ENCODE data around the gene SCML1. TPM values are rescaled to one million over a fixed set of nuclear protein-coding genes. Genes with fewer than 3 reads are reported as not detected.

SCML1 gene
- polyA plus RNA-seq, 1 of the 3 experiments (the other 2 are of a cell fraction): 10.7 TPM

DNA sequence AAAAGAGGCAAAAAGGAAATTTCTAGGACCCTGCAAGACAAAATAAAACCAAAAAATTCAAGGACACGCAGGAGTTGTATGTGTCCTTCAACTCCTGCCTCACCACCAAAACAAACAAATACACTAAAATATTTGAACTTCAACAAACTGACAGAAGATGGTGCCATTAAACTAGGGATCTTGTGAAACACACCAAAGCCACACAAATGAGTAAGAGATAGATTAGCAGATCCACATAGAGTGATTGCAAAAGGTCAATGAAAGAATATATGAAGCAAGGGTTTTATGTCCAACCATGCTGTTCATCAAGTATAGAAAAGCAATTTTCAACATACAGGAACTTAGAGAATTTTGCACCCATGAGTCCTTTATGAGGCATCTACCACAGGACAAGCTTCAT lies 40.1 kb upstream of the SCML1 start:
- Histone ChIP-seq H3K27ac (ENCODE audit: low read depth in 2 of 2, low read length in 1 of 2) (no peak overlapping the region), H3K27me3 (ENCODE audit: insufficient read depth) (no peaks in the 10 kb centered on the region), H3K79me2 (ENCODE audit: insufficient read depth) (no peaks in the 10 kb centered on the region), H2AFZ (ENCODE audit: low read depth) (no peak overlapping the region), H3K9ac (no peak overlapping the region), H3K36me3 (replicated peaks in 1 of 2; ENCODE audit: control insufficient read depth in 1 of 2, insufficient read depth in 2 of 2, low read length in 1 of 2) (no peaks in the 10 kb centered on the region), H3F3A (replicated peaks; ENCODE audit: insufficient read depth) (no peaks in the 10 kb centered on the region), H3K4me3 (ENCODE audit: low read depth in 2 of 2, low read length in 1 of 2) (no peak overlapping the region), H4K20me1 (ENCODE audit: insufficient read depth) (no peaks in the 10 kb centered on the region), H3K9me2 (no peaks in the 10 kb centered on the region), H3K9me3 (no peaks in the 10 kb centered on the region), H3K4me1 (ENCODE audit: control insufficient read depth in 1 of 2, insufficient read depth in 2 of 2, low read depth in 1 of 2, low read length in 1 of 2) (peaks cover 0 to 3% of the 10 kb centered on the region in 2 experiments; a peak in 1 of 4 replicates), H3K4me2 (no peak overlapping the region)
- peak; percentile 56 for TF ChIP-seq RAD21 (IDR thresholded peaks at IDR 0.05; ENCODE audit: low read length)
- TF ChIP-seq SMC3 (IDR thresholded peaks at IDR 0.05; ENCODE audit: low read depth, low read length): peak; percentile 10; the same call in 1 of the 2 replicates
- TF ChIP-seq MXI1 (IDR thresholded peaks at IDR 0.05; ENCODE audit: low read depth, low read length): no peak
- 63% methylated on average over 1 of the region's 1 CpG for WGBS (ENCODE audit: low lambda C conversion rate)
- ChIA-PET CTCF (interaction anchor here (0.7 to 1.7 kb wide), 5 partner anchors 8 to 975 kb away, joined by 3 to 5 read pairs (median 4); no protein-coding TSS in a partner anchor), POLR2A (interaction anchor here (0.6 kb wide), 1 partner anchor 575 kb away, joined by 5 read pairs; no protein-coding TSS in a partner anchor)
- no peak for DNase-seq

DNA sequence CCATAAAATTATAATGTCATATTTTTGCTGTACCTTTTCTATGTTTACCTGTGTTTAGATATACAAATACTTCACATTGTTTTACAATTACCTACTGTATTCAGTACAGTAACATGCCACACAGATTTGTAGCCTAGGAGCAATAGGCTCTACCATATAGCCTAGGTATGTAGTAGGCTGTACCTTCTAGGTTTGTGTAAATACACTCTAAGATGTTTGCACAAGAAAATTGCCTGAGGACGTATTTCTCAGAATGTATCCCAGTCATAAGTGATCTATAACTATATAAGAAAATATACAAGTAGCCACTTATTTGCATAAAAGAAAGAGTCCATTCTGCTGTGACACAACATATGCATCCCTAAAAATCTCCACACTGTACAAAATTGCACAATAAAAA lies 36.3 kb upstream of the SCML1 start:
- no peaks in the 10 kb centered on the region for H4K20me1 ChIP-seq (ENCODE audit: insufficient read depth)
- WGBS (ENCODE audit: low lambda C conversion rate): 33% methylated on average over 1 of the region's 1 CpG
- no peaks in the 10 kb centered on the region for H3K27me3 ChIP-seq (ENCODE audit: insufficient read depth)
- H2AFZ ChIP-seq (ENCODE audit: low read depth): no peak overlapping the region
- H3K79me2 ChIP-seq (ENCODE audit: insufficient read depth): no peaks in the 10 kb centered on the region
- H3K9ac ChIP-seq: no peak overlapping the region
- no peaks in the 10 kb centered on the region for H3K9me3 ChIP-seq
- H3K4me3 ChIP-seq (ENCODE audit: low read depth in 2 of 2, low read length in 1 of 2): no peak overlapping the region
- no peaks in the 10 kb centered on the region for H3K4me1 ChIP-seq (ENCODE audit: control insufficient read depth in 1 of 2, insufficient read depth in 2 of 2, low read depth in 1 of 2, low read length in 1 of 2)
- ChIA-PET POLR2A (no interaction called here), CTCF (no interaction called here)
- no peaks in the 10 kb centered on the region for H3F3A ChIP-seq (replicated peaks; ENCODE audit: insufficient read depth)
- H3K36me3 ChIP-seq (replicated peaks in 1 of 2; ENCODE audit: control insufficient read depth in 1 of 2, insufficient read depth in 2 of 2, low read length in 1 of 2): no peaks in the 10 kb centered on the region
- no peak overlapping the region for H3K27ac ChIP-seq (ENCODE audit: low read depth in 2 of 2, low read length in 1 of 2)
- no peak for TF ChIP-seq MEF2A (IDR thresholded peaks at IDR 0.05; ENCODE audit: borderline replicate concordance, low read depth)
- TF ChIP-seq, protein P1, sequence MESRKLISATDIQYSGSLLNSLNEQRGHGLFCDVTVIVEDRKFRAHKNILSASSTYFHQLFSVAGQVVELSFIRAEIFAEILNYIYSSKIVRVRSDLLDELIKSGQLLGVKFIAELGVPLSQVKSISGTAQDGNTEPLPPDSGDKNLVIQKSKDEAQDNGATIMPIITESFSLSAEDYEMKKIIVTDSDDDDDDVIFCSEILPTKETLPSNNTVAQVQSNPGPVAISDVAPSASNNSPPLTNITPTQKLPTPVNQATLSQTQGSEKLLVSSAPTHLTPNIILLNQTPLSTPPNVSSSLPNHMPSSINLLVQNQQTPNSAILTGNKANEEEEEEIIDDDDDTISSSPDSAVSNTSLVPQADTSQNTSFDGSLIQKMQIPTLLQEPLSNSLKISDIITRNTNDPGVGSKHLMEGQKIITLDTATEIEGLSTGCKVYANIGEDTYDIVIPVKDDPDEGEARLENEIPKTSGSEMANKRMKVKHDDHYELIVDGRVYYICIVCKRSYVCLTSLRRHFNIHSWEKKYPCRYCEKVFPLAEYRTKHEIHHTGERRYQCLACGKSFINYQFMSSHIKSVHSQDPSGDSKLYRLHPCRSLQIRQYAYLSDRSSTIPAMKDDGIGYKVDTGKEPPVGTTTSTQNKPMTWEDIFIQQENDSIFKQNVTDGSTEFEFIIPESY (IDR thresholded peaks at IDR 0.05; ENCODE audit: borderline replicate concordance, low read depth): no peak
- TF ChIP-seq, protein P2, sequence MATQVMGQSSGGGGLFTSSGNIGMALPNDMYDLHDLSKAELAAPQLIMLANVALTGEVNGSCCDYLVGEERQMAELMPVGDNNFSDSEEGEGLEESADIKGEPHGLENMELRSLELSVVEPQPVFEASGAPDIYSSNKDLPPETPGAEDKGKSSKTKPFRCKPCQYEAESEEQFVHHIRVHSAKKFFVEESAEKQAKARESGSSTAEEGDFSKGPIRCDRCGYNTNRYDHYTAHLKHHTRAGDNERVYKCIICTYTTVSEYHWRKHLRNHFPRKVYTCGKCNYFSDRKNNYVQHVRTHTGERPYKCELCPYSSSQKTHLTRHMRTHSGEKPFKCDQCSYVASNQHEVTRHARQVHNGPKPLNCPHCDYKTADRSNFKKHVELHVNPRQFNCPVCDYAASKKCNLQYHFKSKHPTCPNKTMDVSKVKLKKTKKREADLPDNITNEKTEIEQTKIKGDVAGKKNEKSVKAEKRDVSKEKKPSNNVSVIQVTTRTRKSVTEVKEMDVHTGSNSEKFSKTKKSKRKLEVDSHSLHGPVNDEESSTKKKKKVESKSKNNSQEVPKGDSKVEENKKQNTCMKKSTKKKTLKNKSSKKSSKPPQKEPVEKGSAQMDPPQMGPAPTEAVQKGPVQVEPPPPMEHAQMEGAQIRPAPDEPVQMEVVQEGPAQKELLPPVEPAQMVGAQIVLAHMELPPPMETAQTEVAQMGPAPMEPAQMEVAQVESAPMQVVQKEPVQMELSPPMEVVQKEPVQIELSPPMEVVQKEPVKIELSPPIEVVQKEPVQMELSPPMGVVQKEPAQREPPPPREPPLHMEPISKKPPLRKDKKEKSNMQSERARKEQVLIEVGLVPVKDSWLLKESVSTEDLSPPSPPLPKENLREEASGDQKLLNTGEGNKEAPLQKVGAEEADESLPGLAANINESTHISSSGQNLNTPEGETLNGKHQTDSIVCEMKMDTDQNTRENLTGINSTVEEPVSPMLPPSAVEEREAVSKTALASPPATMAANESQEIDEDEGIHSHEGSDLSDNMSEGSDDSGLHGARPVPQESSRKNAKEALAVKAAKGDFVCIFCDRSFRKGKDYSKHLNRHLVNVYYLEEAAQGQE (IDR thresholded peaks at IDR 0.05; ENCODE audit: low read depth, low read length): no peak
- TF ChIP-seq FOXM1 (IDR thresholded peaks at IDR 0.05; ENCODE audit: low read depth): no peak
- no peak for TF ChIP-seq FOXJ3 (CRISPR knock-in tag; IDR thresholded peaks at IDR 0.05)
- TF ChIP-seq, protein P3, sequence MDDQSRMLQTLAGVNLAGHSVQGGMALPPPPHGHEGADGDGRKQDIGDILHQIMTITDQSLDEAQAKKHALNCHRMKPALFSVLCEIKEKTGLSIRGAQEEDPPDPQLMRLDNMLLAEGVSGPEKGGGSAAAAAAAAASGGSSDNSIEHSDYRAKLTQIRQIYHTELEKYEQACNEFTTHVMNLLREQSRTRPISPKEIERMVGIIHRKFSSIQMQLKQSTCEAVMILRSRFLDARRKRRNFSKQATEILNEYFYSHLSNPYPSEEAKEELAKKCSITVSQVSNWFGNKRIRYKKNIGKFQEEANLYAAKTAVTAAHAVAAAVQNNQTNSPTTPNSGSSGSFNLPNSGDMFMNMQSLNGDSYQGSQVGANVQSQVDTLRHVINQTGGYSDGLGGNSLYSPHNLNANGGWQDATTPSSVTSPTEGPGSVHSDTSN (IDR thresholded peaks at IDR 0.05): no peak
- TF ChIP-seq SMC3 (IDR thresholded peaks at IDR 0.05; ENCODE audit: low read depth, low read length): no peak
- TF ChIP-seq, protein P4, sequence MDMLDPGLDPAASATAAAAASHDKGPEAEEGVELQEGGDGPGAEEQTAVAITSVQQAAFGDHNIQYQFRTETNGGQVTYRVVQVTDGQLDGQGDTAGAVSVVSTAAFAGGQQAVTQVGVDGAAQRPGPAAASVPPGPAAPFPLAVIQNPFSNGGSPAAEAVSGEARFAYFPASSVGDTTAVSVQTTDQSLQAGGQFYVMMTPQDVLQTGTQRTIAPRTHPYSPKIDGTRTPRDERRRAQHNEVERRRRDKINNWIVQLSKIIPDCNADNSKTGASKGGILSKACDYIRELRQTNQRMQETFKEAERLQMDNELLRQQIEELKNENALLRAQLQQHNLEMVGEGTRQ (IDR thresholded peaks at IDR 0.05; ENCODE audit: borderline replicate concordance, low read depth, low read length): no peak
- TF ChIP-seq GATA2 (CRISPR knock-in tag; IDR thresholded peaks at IDR 0.05): no peak
- TF ChIP-seq EZH2phosphoT487 (IDR thresholded peaks at IDR 0.05; ENCODE audit: borderline replicate concordance, low read depth): no peak
- no peak for TF ChIP-seq POLR2AphosphoS5 (IDR thresholded peaks at IDR 0.05; ENCODE audit: low read depth, low read length)
- TF ChIP-seq TAF1 (IDR thresholded peaks at IDR 0.05; ENCODE audit: borderline replicate concordance, low read depth, low read length): no peak
- no peak for DNase-seq
- H3K4me2 ChIP-seq: no peak overlapping the region
- no peaks in the 10 kb centered on the region for H3K9me2 ChIP-seq

Measured in SK-N-SH (cell line).